ENCODE results near the gene DHH.

DNA sequence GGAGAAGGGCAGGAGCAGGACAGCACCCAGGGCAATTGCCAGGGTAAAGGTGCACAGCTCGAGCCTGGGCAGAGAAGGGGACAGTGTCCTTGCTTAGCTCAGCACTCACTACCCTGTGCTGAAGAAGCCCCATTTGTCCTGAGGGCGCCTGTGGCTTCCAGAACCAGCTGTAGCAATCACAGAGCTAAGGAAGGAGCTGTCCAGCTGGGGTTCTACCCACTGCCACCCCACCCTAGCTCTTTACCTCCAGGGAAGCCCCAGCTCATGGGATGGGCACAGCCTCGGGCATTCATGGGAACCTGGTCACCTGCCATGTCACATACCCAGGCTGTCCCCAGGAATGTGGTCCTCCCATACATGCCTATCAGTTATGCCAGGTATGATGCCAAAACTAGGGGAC lies 10.2 kb upstream of the DHH start:
- no peak for TF ChIP-seq CTCF (IDR thresholded peaks at IDR 0.05)
- no peak for TF ChIP-seq POLR2A (IDR thresholded peaks at IDR 0.05)
